Ovary (tissue), 3 donors: ENCODE measurements around the gene FRMD5.

ENCODE experiments used
- CTCF ChIP-seq, 3 donors: fragments of 450-650 bp in 2 of 3; fragments of 200-600 bp in 1 of 3; IDR thresholded peaks; one replicate each; pipeline versions ENCODE4 v1.5.1 to v1.8.0; 2016 to 2022; ENCODE audit warnings: antibody characterized with exemption in 3 of 3, mild to moderate bottlenecking in 1 of 3
- EP300 ChIP-seq: sonication (generic); formaldehyde crosslinking; IDR thresholded peaks from one replicate; pipeline ENCODE4 v1.6.1; 2017; ENCODE audit warnings: antibody characterized with exemption
- POLR2A ChIP-seq: fragments of 450-650 bp; IDR thresholded peaks from one replicate; pipeline ENCODE4 v1.6.1; 2017; ENCODE audit warnings: antibody characterized with exemption, mild to moderate bottlenecking, moderate library complexity
- donor health status: DM: no; HTN: no; CAD: no.

- TF ChIP-seq CTCF (IDR thresholded peaks at IDR 0.05) (no peak), POLR2A (no peak), EP300 (no peak)
Measured at GRCh38 chr15:43931119-43931518, 264.0 kb downstream of the FRMD5 start.
